ENCODE results near the gene PPFIBP2.

- no peak for TF ChIP-seq CTCF (conservative IDR thresholded peaks at IDR 0.05; ENCODE audit: low read length)
- TF ChIP-seq EZH2phosphoT487 (IDR thresholded peaks at IDR 0.05; ENCODE audit: borderline replicate concordance, low read depth, low read length) = no peak
Observed at GRCh38 chr11:7534042-7534378, 20.2 kb downstream of the PPFIBP2 start.
